M059J (cell line): ENCODE measurements around the gene PSMB11. TPM values are rescaled to one million over a fixed set of nuclear protein-coding genes. Genes with fewer than 3 reads are reported as not detected.

ENCODE experiments used
- DNase-seq: peaks from one replicate; pipeline ENCODE4 v3.0.0-alpha.2; 2012; ENCODE audit warnings: low read depth
- total RNA-seq: library from RNA; depleted of rRNA; stranded (reverse); fragments of >200 nt; shearing (Covaris generic); gene quantifications from 2 replicates; pipeline ENCODE4 v1.2.3, GENCODE V29; 2014

Gene PSMB11
- total RNA-seq, 1 experiment from 2014 or later, result not detected

DNA sequence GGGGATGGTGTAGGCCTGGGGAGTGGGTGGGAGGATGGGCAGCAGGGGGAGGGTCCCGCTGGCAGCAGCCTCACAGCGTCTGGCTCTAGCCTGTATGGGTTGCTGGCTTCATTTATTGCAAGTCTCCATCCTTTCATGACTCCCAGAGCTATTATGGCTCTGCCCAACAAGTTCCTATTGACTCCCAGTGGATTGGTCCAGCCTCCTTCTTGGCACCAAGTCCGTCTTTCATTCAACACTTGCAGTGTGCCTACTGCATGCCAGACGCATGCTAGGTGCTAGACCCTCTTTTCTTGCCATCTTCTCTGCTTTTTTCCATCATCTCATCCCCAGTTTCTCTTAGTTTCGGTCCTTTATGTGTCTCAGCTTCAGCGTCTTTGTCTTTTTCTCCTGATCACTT is 1.1 kb downstream of the PSMB11 start:
- no peak for DNase-seq

DNA sequence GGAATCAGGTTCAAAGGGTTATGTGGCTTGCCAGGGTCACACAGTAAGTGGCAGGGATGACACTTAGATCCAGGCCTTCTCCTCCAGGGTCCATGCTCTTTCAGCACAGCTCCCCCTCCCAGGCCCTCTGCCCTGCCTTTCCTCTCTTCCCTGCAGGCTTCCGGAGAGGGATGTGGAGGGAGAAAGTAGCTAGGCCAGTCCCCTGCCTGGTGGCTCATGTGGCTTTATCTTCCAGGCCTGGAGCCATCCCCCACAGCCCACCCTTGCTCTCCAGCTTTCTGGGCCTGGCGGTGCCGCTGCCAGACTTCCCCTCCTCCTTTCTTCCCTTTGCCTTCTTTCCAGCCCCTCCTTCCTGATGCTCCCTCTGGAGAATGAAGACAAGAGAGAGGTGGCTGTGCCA is 1.7 kb downstream of the PSMB11 start:
- no peak for DNase-seq

DNA sequence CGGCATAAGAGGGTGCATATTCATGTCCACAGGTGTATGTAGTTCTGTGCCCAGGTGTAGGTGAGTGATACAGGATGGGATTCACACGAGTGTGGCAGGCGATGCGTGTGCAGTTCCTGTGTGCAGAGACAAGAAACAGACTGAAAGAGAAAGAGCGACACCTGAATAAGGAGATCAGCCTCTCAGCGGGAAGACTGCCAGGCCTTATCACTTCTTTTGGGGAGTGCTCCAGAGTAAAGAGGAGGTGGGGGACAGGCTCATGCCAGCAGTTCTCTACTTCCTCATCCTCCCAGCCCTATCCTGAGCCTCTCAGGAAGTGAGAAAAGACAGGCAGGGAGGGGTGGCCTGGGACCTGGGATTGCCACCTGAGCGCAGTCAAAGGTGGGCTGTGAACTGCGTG is 2.8 kb downstream of the PSMB11 start:
- no peak for DNase-seq

GRCh38 chr14:23045419-23046357 is 3.7 kb downstream of the PSMB11 start:
- no peak for DNase-seq

DNA sequence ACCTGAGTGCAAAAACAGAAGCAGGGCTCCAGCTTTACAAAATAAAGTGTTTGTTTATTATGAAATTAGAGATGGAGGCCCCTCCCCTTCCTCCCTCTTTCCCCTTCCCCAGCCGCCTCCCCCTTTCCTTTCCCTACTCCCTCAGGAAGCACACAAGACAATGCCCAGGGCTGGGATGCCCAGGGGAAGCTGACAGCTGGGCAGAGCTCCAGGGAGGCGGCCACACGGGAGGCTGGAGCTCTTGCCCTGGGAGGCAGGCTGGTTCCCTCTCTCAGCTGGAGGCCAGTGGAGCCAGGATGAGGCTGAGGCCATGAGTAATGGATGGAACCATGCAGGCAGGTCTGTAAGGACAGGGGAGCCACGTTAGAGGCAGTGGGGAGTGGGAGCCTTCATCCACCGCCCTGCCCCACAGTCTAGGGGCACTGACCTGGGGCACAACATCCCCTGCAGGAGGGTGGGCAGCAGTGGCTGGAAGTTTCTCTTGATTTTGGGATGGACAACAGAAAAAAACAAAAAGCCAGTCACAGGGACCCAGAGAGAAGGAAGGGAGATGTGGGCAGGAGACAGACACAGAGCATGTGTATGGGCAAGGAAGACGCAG is 5.1 kb downstream of the PSMB11 start:
- DNase-seq, result peak; percentile 57

- DNase-seq, result no peak
Observed at GRCh38 chr14:23047751-23048693, 6.0 kb downstream of the PSMB11 start.

GRCh38 chr14:23049011-23049410 is 7.0 kb downstream of the PSMB11 start:
- DNase-seq, result no peak

DNA sequence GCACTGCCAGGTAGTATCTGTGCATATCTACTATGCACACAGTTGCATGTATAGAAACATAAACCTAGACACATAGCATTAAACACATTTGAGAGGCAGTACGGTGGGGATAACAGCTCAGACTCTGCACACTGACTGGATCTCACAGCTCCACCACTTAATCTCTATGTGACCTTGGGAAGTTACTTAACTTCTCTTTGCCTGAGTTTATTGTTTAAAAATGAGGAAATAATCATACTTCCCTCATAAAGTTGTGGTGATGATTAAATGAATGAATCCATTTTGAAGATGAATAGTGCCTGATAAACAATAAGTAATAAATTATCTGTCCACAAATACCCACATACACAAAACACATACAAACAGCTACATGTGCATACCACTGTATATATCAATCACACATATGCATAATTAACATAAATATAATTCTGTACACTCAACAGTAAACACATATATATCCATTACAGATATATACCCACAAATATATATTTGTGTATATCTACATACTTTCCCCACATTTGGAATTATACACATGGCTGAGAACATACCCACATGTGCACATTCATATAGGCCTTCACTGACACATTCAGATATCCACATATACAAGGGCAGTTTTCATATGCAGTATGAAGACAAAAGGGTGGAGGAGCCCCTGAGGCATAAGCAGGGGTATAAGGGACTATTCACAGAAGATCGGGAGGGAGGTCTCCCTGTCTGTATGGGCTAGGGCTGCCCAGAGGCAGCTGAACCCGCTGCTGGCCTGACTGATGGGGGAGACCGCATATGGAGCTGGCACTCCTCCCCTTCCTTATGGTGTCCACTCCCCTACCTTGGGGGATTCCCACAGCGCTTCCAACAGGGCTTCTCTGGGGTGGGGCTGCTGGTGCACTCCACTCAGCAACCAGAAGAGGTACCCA is 9.4 kb downstream of the PSMB11 start:
- no peak for DNase-seq

GRCh38 chr14:23052182-23052623 is 10.2 kb downstream of the PSMB11 start:
- no peak for DNase-seq

GRCh38 chr14:23052671-23053070 is 10.7 kb downstream of the PSMB11 start:
- DNase-seq, result no peak

DNA sequence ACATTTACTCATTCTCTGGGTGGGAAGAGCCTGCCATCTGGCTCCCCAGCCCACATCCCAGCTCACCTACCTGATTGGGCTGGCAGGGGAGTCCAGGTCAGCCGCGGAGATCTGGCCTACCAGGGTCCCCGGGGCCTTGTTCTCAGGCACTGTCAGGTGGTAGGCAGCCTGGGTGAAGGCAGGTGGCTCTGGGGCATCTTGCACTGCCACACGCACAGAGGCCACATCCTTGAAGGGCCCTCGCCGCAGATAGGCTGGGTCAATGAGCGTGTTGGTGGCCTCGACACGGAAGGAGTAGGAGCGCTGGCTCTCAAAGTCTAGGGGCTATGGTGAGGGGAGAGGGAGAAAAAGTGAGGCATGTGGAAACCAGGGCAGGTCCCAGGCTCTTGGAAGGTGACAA is 11.4 kb downstream of the PSMB11 start:
- DNase-seq, result no peak

DNA sequence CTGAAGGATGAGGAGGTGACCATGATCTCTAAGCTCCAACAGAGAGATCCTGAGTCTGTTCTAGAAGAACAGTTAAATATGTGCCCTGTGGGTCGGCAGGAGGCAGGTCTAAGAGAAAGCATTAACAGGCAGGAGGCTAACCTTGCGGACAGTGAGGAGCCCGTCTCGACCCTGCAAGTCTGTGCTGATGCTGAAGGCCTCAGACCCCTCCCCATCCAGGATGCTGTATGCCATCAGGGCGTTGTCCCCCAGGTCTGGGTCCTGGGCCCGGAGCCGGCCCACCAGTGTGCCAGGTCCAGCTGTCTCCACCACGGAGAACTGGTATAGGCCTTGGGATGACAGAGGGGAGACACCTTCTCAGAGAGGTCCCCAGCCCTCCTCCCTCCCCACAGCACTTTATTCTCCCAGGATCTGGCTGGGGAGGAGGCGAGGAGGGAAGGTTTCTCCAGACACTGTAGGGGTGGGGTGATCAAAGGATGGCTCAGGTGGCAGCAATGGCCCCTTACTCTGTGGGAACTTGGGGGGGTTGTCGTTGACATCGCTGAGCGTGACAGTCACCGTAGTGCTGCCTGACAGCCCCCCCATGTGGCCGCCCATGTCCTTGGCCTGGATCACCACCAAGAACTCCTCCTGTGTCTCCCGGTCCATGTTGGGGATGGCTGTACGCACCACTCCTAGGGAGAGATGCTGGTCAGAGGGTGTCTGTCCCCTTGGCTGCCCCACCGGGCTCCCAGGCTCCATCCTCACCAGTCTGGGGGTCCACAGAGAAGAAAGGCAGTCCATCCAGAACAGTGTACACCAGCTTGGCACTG is 12.2 kb downstream of the PSMB11 start:
- no peak for DNase-seq

- no peak for DNase-seq
Observed at GRCh38 chr14:23055147-23055550, 13.1 kb downstream of the PSMB11 start.

GRCh38 chr14:23055621-23056144 is 13.7 kb downstream of the PSMB11 start:
- DNase-seq, result no peak

GRCh38 chr14:23056145-23056955 is 14.3 kb downstream of the PSMB11 start:
- DNase-seq, result peak; percentile 74

- peak; percentile 78 for DNase-seq
Observed at GRCh38 chr14:23056956-23057756, 15.1 kb downstream of the PSMB11 start, which contains the start of gene CDH24. CDH24 (minus strand) TSS chr14:23057520; CDS start chr14:23055733, 1,787 bp downstream.

- peak; percentile 86 for DNase-seq
Observed at GRCh38 chr14:23057757-23058653, 16.0 kb downstream of the PSMB11 start.
